NB4 (cell line): ENCODE results near the gene MEI1.

Experiments used
- CTCF ChIP-seq: IDR thresholded peaks from one replicate; pipeline ENCODE4 v1.5.1; 2012; ENCODE audit warnings: low read depth, low read length
- MAX ChIP-seq: IDR thresholded peaks from 2 replicates; pipeline ENCODE4 v1.6.1; 2011; ENCODE audit warnings: low read depth, low read length
- MYC ChIP-seq: IDR thresholded peaks from 2 replicates; pipeline ENCODE4 v1.6.1; 2011; ENCODE audit warnings: low read depth, low read length
- POLR2A ChIP-seq: IDR thresholded peaks from 2 replicates; pipeline ENCODE4 v1.6.1; 2011; ENCODE audit warnings: mild to moderate bottlenecking; ENCODE audit not compliant: insufficient read length; ENCODE audit errors: extremely low read depth

GRCh38 chr22:41823797-41824196 lies 124.5 kb downstream of the MEI1 start:
- TF ChIP-seq CTCF (no peak), POLR2A (no peak), MYC (no peak), MAX (no peak)
